Activated CD8-positive, alpha-beta T cell treated with anti-CD3 and anti-CD28 coated beads for 36 hours (primary cell): ENCODE data around the gene PXN. TPM values are rescaled to one million over a fixed set of nuclear protein-coding genes. Genes with fewer than 3 reads are reported as not detected.

ENCODE experiments used
- ATAC-seq: fragments of 200-7000 bp; cut with Tn5 transposase; one replicate; pipeline ENCODE4 v1.10.0; 2021; ENCODE audit warnings: mild to moderate bottlenecking, moderate library complexity
- CTCF ChIA-PET: fragments of 350-600 bp; sonication (Branson Sonifier 250); formaldehyde crosslinking; loops from one replicate; lab custom pipeline; 2021; ENCODE audit warnings: antibody characterized with exemption; lab: Charles Lee
- POLR2A ChIA-PET: fragments of 350-600 bp; sonication (Branson Sonifier 250); formaldehyde crosslinking; loops from one replicate; lab custom pipeline; 2021; ENCODE audit warnings: antibody characterized with exemption; lab: Charles Lee
- DNase-seq: peaks from one replicate; pipeline ENCODE4 v3.0.0-alpha.2; 2020
- H3K27ac Mint-ChIP-seq: one replicate; pipeline ENCODE4 v1.8.0; 2021; ENCODE audit warnings: mild to moderate bottlenecking, mixed read lengths
- H3K27me3 Mint-ChIP-seq: one replicate; pipeline ENCODE4 v1.8.0; 2021; ENCODE audit warnings: mixed read lengths
- H3K36me3 Mint-ChIP-seq: one replicate; pipeline ENCODE4 v1.8.0; 2021; ENCODE audit warnings: low read depth, mixed read lengths
- H3K4me1 Mint-ChIP-seq: one replicate; pipeline ENCODE4 v1.8.0; 2021; ENCODE audit warnings: low read depth, mixed read lengths
- H3K4me3 Mint-ChIP-seq: one replicate; pipeline ENCODE4 v1.8.0; 2021; ENCODE audit warnings: mild to moderate bottlenecking, moderate library complexity, mixed read lengths
- H3K9me3 Mint-ChIP-seq: one replicate; pipeline ENCODE4 v1.8.0; 2021; ENCODE audit warnings: mixed read lengths
- CTCF ChIP-seq: fragments of 200-600 bp; IDR thresholded peaks from one replicate; pipeline ENCODE4 v1.8.0; 2022; ENCODE audit warnings: antibody characterized with exemption, mild to moderate bottlenecking
- intact Hi-C: fragments of 100-400 bp; cut with micrococcal nuclease; formaldehyde crosslinking; loops from one replicate; pipeline ENCODE4 v1.10.0; 2022
- total RNA-seq, 2 experiments: library from RNA; stranded (reverse); gene quantifications; one replicate each; pipeline ENCODE4 v1.2.3, GENCODE V29; 2021

The PXN gene
- total RNA-seq, 2 experiments from 2014 or later = 40.2 to 45.3 TPM

- H3K9me3 Mint-ChIP-seq = no peaks in the 10 kb centered on the region
- DNase-seq = no peak
- POLR2A ChIA-PET = interaction anchor here (1.6 to 15.4 kb wide), 7 partner anchors 11 to 62 kb away, joined by 4 to 394 read pairs (median 31); partner anchors contain the start of genes PXN, RNU4-1, RNU4-2 and RPLP0
- CTCF ChIA-PET = interaction anchor here (0.9 to 10.3 kb wide), 9 partner anchors 8 to 210 kb away, joined by 3 to 749 read pairs (median 18); partner anchors contain the start of genes PXN, RNU4-1, RNU4-2 and RPLP0
- peak overlapping the region; percentile 91 for H3K27ac Mint-ChIP-seq
- TF ChIP-seq CTCF = no peak
- no peak for ATAC-seq
- H3K4me1 Mint-ChIP-seq = peaks cover 82% of the 10 kb centered on the region
- H3K27me3 Mint-ChIP-seq = no peaks in the 10 kb centered on the region
- H3K4me3 Mint-ChIP-seq = no peak overlapping the region
- intact Hi-C loops = no loop called here
- H3K36me3 Mint-ChIP-seq = no peaks in the 10 kb centered on the region
Measured at GRCh38 chr12:120229487-120230325, 35.8 kb downstream of the PXN start.

GRCh38 chr12:120229071-120229486, 36.5 kb downstream of the PXN start:
- TF ChIP-seq CTCF = no peak
- no peaks in the 10 kb centered on the region for H3K36me3 Mint-ChIP-seq
- H3K27ac Mint-ChIP-seq = peak overlapping the region; percentile 41
- H3K27me3 Mint-ChIP-seq = no peaks in the 10 kb centered on the region
- ATAC-seq (no peak), DNase-seq (peak; percentile 24)
- peaks cover 80% of the 10 kb centered on the region for H3K4me1 Mint-ChIP-seq
- no peaks in the 10 kb centered on the region for H3K9me3 Mint-ChIP-seq
- no peak overlapping the region for H3K4me3 Mint-ChIP-seq
- CTCF ChIA-PET = interaction anchor here (1.2 to 10.3 kb wide), 21 partner anchors 9 to 211 kb away, joined by 3 to 749 read pairs (median 10); partner anchors contain the start of genes PXN, RNU4-1, RNU4-2 and RPLP0
- POLR2A ChIA-PET = interaction anchor here (1.1 to 15.4 kb wide), 10 partner anchors 9 to 62 kb away, joined by 4 to 394 read pairs (median 17); partner anchors contain the start of genes PXN, RNU4-1, RNU4-2 and RPLP0
- intact Hi-C loops = no loop called here

- Mint-ChIP-seq H3K36me3 (no peaks in the 10 kb centered on the region), H3K9me3 (no peaks in the 10 kb centered on the region), H3K27ac (peak overlapping the region; percentile 36), H3K4me1 (peaks cover 77% of the 10 kb centered on the region), H3K4me3 (peak overlapping the region; percentile 0), H3K27me3 (no peaks in the 10 kb centered on the region)
- intact Hi-C loops = no loop called here
- ChIA-PET CTCF (interaction anchor here (0.5 to 10.3 kb wide), 37 partner anchors 9 to 295 kb away, joined by 3 to 749 read pairs (median 4); partner anchors contain the start of genes PXN, RNU4-1, RNU4-2 and RPLP0), POLR2A (interaction anchor here (1.0 to 15.4 kb wide), 11 partner anchors 9 to 63 kb away, joined by 3 to 394 read pairs (median 5); partner anchors contain the start of genes PXN, RNU4-1, RNU4-2 and RPLP0)
- ATAC-seq (peak; percentile 72), DNase-seq (peak; percentile 92)
- TF ChIP-seq CTCF = peak; percentile 83
Measured at GRCh38 chr12:120228291-120229070, 37.0 kb downstream of the PXN start.

- ChIA-PET CTCF (interaction anchor here (0.5 to 10.3 kb wide), 37 partner anchors 10 to 296 kb away, joined by 3 to 749 read pairs (median 4); partner anchors contain the start of genes PXN, RNU4-1, RNU4-2 and RPLP0), POLR2A (interaction anchor here (1.0 to 15.4 kb wide), 11 partner anchors 9 to 63 kb away, joined by 3 to 394 read pairs (median 5); partner anchors contain the start of genes PXN, RNU4-1, RNU4-2 and RPLP0)
- ATAC-seq (no peak), DNase-seq (no peak)
- Mint-ChIP-seq H3K4me1 (peaks cover 75% of the 10 kb centered on the region), H3K36me3 (peaks cover 2% of the 10 kb centered on the region), H3K9me3 (no peaks in the 10 kb centered on the region), H3K4me3 (no peak overlapping the region), H3K27ac (no peak overlapping the region), H3K27me3 (no peaks in the 10 kb centered on the region)
- intact Hi-C loops = no loop called here
- TF ChIP-seq CTCF = no peak
Measured at GRCh38 chr12:120228041-120228290, 37.6 kb downstream of the PXN start.
